Esophagus muscularis mucosa (tissue), 4 donors: ENCODE results near the gene ASXL3.

Experiments used
- EP300 ChIP-seq: sonication (generic); formaldehyde crosslinking; IDR thresholded peaks from one replicate; pipeline ENCODE4 v1.6.1; 2017; ENCODE audit warnings: antibody characterized with exemption
- POLR2A ChIP-seq: fragments of 450-650 bp; IDR thresholded peaks from one replicate; pipeline ENCODE4 v1.6.1; 2017; ENCODE audit warnings: antibody characterized with exemption, moderate library complexity, mild to moderate bottlenecking, low read depth
- TF ChIP-seq, protein P1 (sequence below), 3 experiments: fragments of 200-600 bp in 2 of 3; fragments of 450-650 bp in 1 of 3; sonication (generic) in 2 of 3; IDR thresholded peaks; one replicate each; pipeline ENCODE4 v1.5.1; 2017 to 2019; ENCODE audit warnings: antibody characterized with exemption in 3 of 3, mild to moderate bottlenecking in 2 of 3, moderate library complexity in 1 of 3

DNA sequence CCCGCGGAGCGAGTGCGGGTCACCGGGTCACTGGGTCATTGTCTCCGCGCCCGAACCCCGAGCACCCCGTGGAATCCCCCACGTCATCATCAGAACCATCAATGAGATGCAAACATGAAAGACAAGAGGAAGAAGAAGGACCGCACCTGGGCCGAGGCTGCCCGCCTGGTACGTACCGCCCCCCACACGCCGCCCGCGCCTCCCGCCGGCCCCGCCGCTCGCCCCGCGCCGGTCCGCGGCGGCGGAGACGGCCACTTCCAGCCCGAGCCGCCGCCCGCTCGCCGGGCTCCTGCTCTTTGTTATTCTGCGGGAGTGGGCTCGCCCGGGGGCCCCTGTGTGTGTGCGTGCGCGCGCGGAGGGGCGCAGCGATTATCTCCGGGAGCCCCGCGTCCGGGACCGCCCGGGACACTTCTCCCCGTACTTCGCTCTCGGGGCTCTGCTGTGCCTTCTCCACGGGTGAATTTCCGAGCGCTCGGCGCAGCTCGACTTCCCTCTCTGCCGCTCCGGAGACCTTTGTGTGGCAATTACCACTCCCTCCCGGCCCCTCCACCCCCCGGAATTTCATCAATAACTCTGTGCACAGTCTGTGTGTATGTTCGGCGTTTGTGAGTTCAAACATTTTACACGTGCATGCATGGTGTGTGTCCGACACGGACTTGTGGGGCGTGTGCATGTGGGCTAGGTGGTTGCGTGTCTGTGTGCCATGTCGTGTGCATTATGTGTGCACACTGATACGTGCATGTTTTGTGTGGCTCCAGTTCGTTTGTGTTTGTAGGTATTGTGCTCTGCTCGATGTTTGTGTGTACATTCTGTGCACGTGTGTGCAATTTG lies 714 bp downstream of the ASXL3 start:
- TF ChIP-seq, protein P1, sequence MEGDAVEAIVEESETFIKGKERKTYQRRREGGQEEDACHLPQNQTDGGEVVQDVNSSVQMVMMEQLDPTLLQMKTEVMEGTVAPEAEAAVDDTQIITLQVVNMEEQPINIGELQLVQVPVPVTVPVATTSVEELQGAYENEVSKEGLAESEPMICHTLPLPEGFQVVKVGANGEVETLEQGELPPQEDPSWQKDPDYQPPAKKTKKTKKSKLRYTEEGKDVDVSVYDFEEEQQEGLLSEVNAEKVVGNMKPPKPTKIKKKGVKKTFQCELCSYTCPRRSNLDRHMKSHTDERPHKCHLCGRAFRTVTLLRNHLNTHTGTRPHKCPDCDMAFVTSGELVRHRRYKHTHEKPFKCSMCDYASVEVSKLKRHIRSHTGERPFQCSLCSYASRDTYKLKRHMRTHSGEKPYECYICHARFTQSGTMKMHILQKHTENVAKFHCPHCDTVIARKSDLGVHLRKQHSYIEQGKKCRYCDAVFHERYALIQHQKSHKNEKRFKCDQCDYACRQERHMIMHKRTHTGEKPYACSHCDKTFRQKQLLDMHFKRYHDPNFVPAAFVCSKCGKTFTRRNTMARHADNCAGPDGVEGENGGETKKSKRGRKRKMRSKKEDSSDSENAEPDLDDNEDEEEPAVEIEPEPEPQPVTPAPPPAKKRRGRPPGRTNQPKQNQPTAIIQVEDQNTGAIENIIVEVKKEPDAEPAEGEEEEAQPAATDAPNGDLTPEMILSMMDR (IDR thresholded peaks at IDR 0.05), result no peak
- TF ChIP-seq POLR2A (no peak), EP300 (no peak)
